CD8-positive, alpha-beta memory T cell (primary cell): ENCODE measurements around the gene CHRM5. TPM values are rescaled to one million over a fixed set of nuclear protein-coding genes. Genes with fewer than 3 reads are reported as not detected.

ENCODE experiments used
- CTCF ChIA-PET: fragments of 350-600 bp; sonication (Branson Sonifier 250); formaldehyde crosslinking; loops from one replicate; lab custom pipeline; 2021; ENCODE audit warnings: antibody characterized with exemption; lab: Charles Lee
- POLR2A ChIA-PET: fragments of 350-600 bp; sonication (Branson Sonifier 250); formaldehyde crosslinking; loops from one replicate; lab custom pipeline; 2021; ENCODE audit warnings: antibody characterized with exemption; lab: Charles Lee
- DNase-seq, 5 donors: peaks; one replicate each; pipeline versions ENCODE4 v3.0.0 to v3.0.0-alpha.2; 2020 to 2022; ENCODE audit warnings: mixed read lengths in 1 of 5
- H3K27ac ChIP-seq: one replicate; pipeline ENCODE4 v1.7.0; 2013; ENCODE audit warnings: low read depth, mild to moderate bottlenecking, low read length, moderate library complexity
- H3K27me3 ChIP-seq: 2 replicates; pipeline ENCODE4 v1.7.0; 2013; ENCODE audit warnings: low read length, mild to moderate bottlenecking; ENCODE audit not compliant: insufficient read depth, poor library complexity, severe bottlenecking
- H3K36me3 ChIP-seq: 2 replicates; pipeline ENCODE4 v1.7.0; 2013; ENCODE audit warnings: mild to moderate bottlenecking, low read length, moderate library complexity; ENCODE audit not compliant: insufficient read depth
- H3K4me1 ChIP-seq: 2 replicates; pipeline ENCODE4 v1.7.0; 2013; ENCODE audit warnings: mild to moderate bottlenecking, low read length, moderate library complexity; ENCODE audit not compliant: insufficient read depth
- H3K4me3 ChIP-seq: 2 replicates; pipeline ENCODE4 v1.7.0; 2013; ENCODE audit warnings: mild to moderate bottlenecking, low read length
- H3K9me3 ChIP-seq: 2 replicates; pipeline ENCODE4 v1.7.0; 2013; ENCODE audit warnings: mild to moderate bottlenecking, low read length
- H3K27ac Mint-ChIP-seq, 8 donors: one replicate each; pipeline ENCODE4 v1.8.0; 2020 to 2021; ENCODE audit warnings: mixed read lengths in 8 of 8, mild to moderate bottlenecking in 6 of 8, inconsistent platforms in 3 of 8, moderate library complexity in 3 of 8
- H3K27me3 Mint-ChIP-seq, 2 donors: one replicate each; pipeline ENCODE4 v1.8.0; 2020 to 2021; ENCODE audit warnings: mixed read lengths in 2 of 2, mild to moderate bottlenecking in 1 of 2, moderate library complexity in 1 of 2
- H3K36me3 Mint-ChIP-seq, 3 donors: one replicate each; pipeline ENCODE4 v1.8.0; 2020 to 2021; ENCODE audit warnings: mixed read lengths in 3 of 3, inconsistent platforms in 1 of 3, mild to moderate bottlenecking in 1 of 3
- H3K4me1 Mint-ChIP-seq, 3 donors: one replicate each; pipeline ENCODE4 v1.8.0; 2020 to 2021; ENCODE audit warnings: mixed read lengths in 3 of 3, inconsistent platforms in 1 of 3, mild to moderate bottlenecking in 1 of 3
- H3K4me3 Mint-ChIP-seq, 7 donors: one replicate each; pipeline ENCODE4 v1.8.0; 2020 to 2021; ENCODE audit warnings: mixed read lengths in 7 of 7, mild to moderate bottlenecking in 6 of 7, moderate library complexity in 4 of 7, inconsistent platforms in 2 of 7
- H3K9me3 Mint-ChIP-seq, 5 donors: one replicate each; pipeline ENCODE4 v1.8.0; 2020 to 2022; ENCODE audit warnings: mixed read lengths in 5 of 5, mild to moderate bottlenecking in 3 of 5, moderate library complexity in 2 of 5, inconsistent platforms in 1 of 5
- polyA plus RNA-seq: library from polyadenylated mRNA; unstranded; fragments of 300-500 nt; fragmentation: Illumina TruSeq; gene quantifications from one replicate; pipeline ENCODE4 v1.2.3, GENCODE V29; 2021
- total RNA-seq, 2 experiments: library from RNA; stranded (reverse); gene quantifications; one replicate each; pipeline ENCODE4 v1.2.3, GENCODE V29; 2021

Gene CHRM5
- total and polyA plus RNA-seq, 3 experiments from 2014 or later, result not detected

- H3K4me3 Mint-ChIP-seq, result no peak overlapping the region
- H3K9me3 Mint-ChIP-seq, result peaks cover 0 to 8% (median 4%) of the 10 kb centered on the region in 5 donors
- CTCF ChIA-PET, result no interaction called here
- Histone ChIP-seq H3K36me3 (no peaks in the 10 kb centered on the region), H3K27me3 (no peaks in the 10 kb centered on the region), H3K9me3 (no peaks in the 10 kb centered on the region), H3K27ac (no peak overlapping the region), H3K4me1 (no peaks in the 10 kb centered on the region), H3K4me3 (no peak overlapping the region)
- DNase-seq, result no peak
- H3K27me3 Mint-ChIP-seq, result peaks cover 0 to 1% of the 10 kb centered on the region in 2 donors
- peaks cover 0 to 5% (median 4%) of the 10 kb centered on the region in 3 donors for H3K36me3 Mint-ChIP-seq
- peak overlapping the region in 1 of 8 donors; percentile 38 for H3K27ac Mint-ChIP-seq
- POLR2A ChIA-PET, result no interaction called here
- peaks cover 0 to 9% (median 0%) of the 10 kb centered on the region in 3 donors for H3K4me1 Mint-ChIP-seq
These were observed 12.4 kb upstream of the CHRM5 start for GRCh38 chr15:33955945-33956344.

- no peaks in the 10 kb centered on the region for H3K27me3 ChIP-seq
- H3K27ac ChIP-seq, result no peak overlapping the region
- H3K4me3 ChIP-seq, result no peak overlapping the region
- peaks cover 0 to 9% (median 0%) of the 10 kb centered on the region in 3 donors for H3K4me1 Mint-ChIP-seq
- H3K4me3 Mint-ChIP-seq, result no peak overlapping the region
- peaks cover 0 to 5% (median 4%) of the 10 kb centered on the region in 3 donors for H3K36me3 Mint-ChIP-seq
- no peaks in the 10 kb centered on the region for H3K9me3 ChIP-seq
- H3K4me1 ChIP-seq, result no peaks in the 10 kb centered on the region
- peak overlapping the region in 1 of 8 donors; percentile 38 for H3K27ac Mint-ChIP-seq
- no peak for DNase-seq
- peaks cover 0 to 1% of the 10 kb centered on the region in 2 donors for H3K27me3 Mint-ChIP-seq
- H3K36me3 ChIP-seq, result no peaks in the 10 kb centered on the region
- CTCF ChIA-PET, result no interaction called here
- peaks cover 0 to 8% (median 4%) of the 10 kb centered on the region in 5 donors for H3K9me3 Mint-ChIP-seq
- POLR2A ChIA-PET, result no interaction called here
These were observed 11.9 kb upstream of the CHRM5 start for GRCh38 chr15:33956397-33956796.

- no peak overlapping the region for H3K4me3 ChIP-seq
- H3K4me3 Mint-ChIP-seq, result no peak overlapping the region
- H3K27ac Mint-ChIP-seq, result no peak overlapping the region
- POLR2A ChIA-PET, result no interaction called here
- CTCF ChIA-PET, result no interaction called here
- peaks cover 0 to 2% (median 0%) of the 10 kb centered on the region in 5 donors for H3K9me3 Mint-ChIP-seq
- no peak for DNase-seq
- H3K36me3 Mint-ChIP-seq, result peaks cover 0 to 12% (median 4%) of the 10 kb centered on the region in 3 donors
- no peaks in the 10 kb centered on the region for H3K27me3 ChIP-seq
- no peaks in the 10 kb centered on the region for H3K4me1 ChIP-seq
- peaks cover 0 to 1% of the 10 kb centered on the region in 2 donors for H3K27me3 Mint-ChIP-seq
- no peak overlapping the region for H3K27ac ChIP-seq
- H3K36me3 ChIP-seq, result no peaks in the 10 kb centered on the region
- no peaks in the 10 kb centered on the region for H3K4me1 Mint-ChIP-seq
- no peaks in the 10 kb centered on the region for H3K9me3 ChIP-seq
These were observed 8.3 kb upstream of the CHRM5 start for GRCh38 chr15:33959844-33960548.

- DNase-seq, result no peak
- H3K27me3 Mint-ChIP-seq, result peaks cover 0 to 1% of the 10 kb centered on the region in 2 donors
- H3K4me3 Mint-ChIP-seq, result no peak overlapping the region
- Histone ChIP-seq H3K9me3 (no peaks in the 10 kb centered on the region), H3K36me3 (no peaks in the 10 kb centered on the region), H3K4me1 (no peaks in the 10 kb centered on the region), H3K27me3 (no peaks in the 10 kb centered on the region), H3K4me3 (no peak overlapping the region), H3K27ac (no peak overlapping the region)
- ChIA-PET CTCF (no interaction called here), POLR2A (no interaction called here)
- H3K36me3 Mint-ChIP-seq, result peaks cover 0 to 12% (median 4%) of the 10 kb centered on the region in 3 donors
- H3K4me1 Mint-ChIP-seq, result no peaks in the 10 kb centered on the region
- H3K9me3 Mint-ChIP-seq, result peaks cover 0 to 2% (median 0%) of the 10 kb centered on the region in 5 donors
- H3K27ac Mint-ChIP-seq, result no peak overlapping the region
These were observed 7.8 kb upstream of the CHRM5 start for GRCh38 chr15:33960549-33960935.

- H3K9me3 Mint-ChIP-seq, result no peaks in the 10 kb centered on the region
- no peaks in the 10 kb centered on the region for H3K27me3 Mint-ChIP-seq
- no peaks in the 10 kb centered on the region for H3K4me1 Mint-ChIP-seq
These were observed 4.2 kb upstream of the CHRM5 start for GRCh38 chr15:33963831-33964664.

GRCh38 chr15:33964665-33965040 lies 3.6 kb upstream of the CHRM5 start:
- Mint-ChIP-seq H3K27me3 (no peaks in the 10 kb centered on the region), H3K27ac (no peak overlapping the region), H3K36me3 (peaks cover 0 to 7% (median 0%) of the 10 kb centered on the region in 3 donors), H3K4me3 (no peak overlapping the region), H3K9me3 (no peaks in the 10 kb centered on the region), H3K4me1 (no peaks in the 10 kb centered on the region)
- H3K9me3 ChIP-seq, result no peaks in the 10 kb centered on the region
- no peak overlapping the region for H3K27ac ChIP-seq
- H3K4me3 ChIP-seq, result no peak overlapping the region
- H3K36me3 ChIP-seq, result no peaks in the 10 kb centered on the region
- DNase-seq, result no peak
- H3K4me1 ChIP-seq, result no peaks in the 10 kb centered on the region
- H3K27me3 ChIP-seq, result no peaks in the 10 kb centered on the region
- POLR2A ChIA-PET, result no interaction called here
- CTCF ChIA-PET, result interaction anchor here (1.4 kb wide), 1 partner anchor 9 kb away, joined by 5 read pairs; no protein-coding TSS in a partner anchor

More at GRCh38 chr15:33963831-33964664, 4.2 kb upstream of the CHRM5 start:
- Mint-ChIP-seq H3K4me3 (no peak overlapping the region), H3K27ac (no peak overlapping the region), H3K36me3 (peaks cover 0 to 7% (median 0%) of the 10 kb centered on the region in 3 donors)
- no peaks in the 10 kb centered on the region for H3K36me3 ChIP-seq
- DNase-seq, result no peak
- ChIA-PET CTCF (interaction anchor here (1.4 kb wide), 1 partner anchor 9 kb away, joined by 5 read pairs; no protein-coding TSS in a partner anchor), POLR2A (no interaction called here)
- H3K27me3 ChIP-seq, result no peaks in the 10 kb centered on the region
- no peaks in the 10 kb centered on the region for H3K4me1 ChIP-seq
- no peaks in the 10 kb centered on the region for H3K9me3 ChIP-seq
- no peak overlapping the region for H3K4me3 ChIP-seq
- H3K27ac ChIP-seq, result no peak overlapping the region

- H3K36me3 ChIP-seq, result no peaks in the 10 kb centered on the region
- H3K4me3 ChIP-seq, result no peak overlapping the region
- Mint-ChIP-seq H3K36me3 (no peaks in the 10 kb centered on the region), H3K4me1 (no peaks in the 10 kb centered on the region), H3K9me3 (no peaks in the 10 kb centered on the region), H3K27me3 (no peaks in the 10 kb centered on the region), H3K4me3 (no peak overlapping the region), H3K27ac (no peak overlapping the region)
- no peak for DNase-seq
- no peaks in the 10 kb centered on the region for H3K4me1 ChIP-seq
- no peak overlapping the region for H3K27ac ChIP-seq
- H3K27me3 ChIP-seq, result no peaks in the 10 kb centered on the region
- no peaks in the 10 kb centered on the region for H3K9me3 ChIP-seq
- ChIA-PET CTCF (no interaction called here), POLR2A (no interaction called here)
These were observed 524 bp downstream of the CHRM5 start for GRCh38 chr15:33968821-33969220.

GRCh38 chr15:33971811-33972210 lies 3.5 kb downstream of the CHRM5 start:
- no peak overlapping the region for H3K4me3 Mint-ChIP-seq
- no peaks in the 10 kb centered on the region for H3K9me3 Mint-ChIP-seq
- H3K27me3 Mint-ChIP-seq, result no peaks in the 10 kb centered on the region
- Histone ChIP-seq H3K4me3 (no peak overlapping the region), H3K36me3 (no peaks in the 10 kb centered on the region), H3K4me1 (no peaks in the 10 kb centered on the region), H3K27ac (no peak overlapping the region), H3K27me3 (no peaks in the 10 kb centered on the region), H3K9me3 (no peaks in the 10 kb centered on the region)
- no peaks in the 10 kb centered on the region for H3K4me1 Mint-ChIP-seq
- H3K27ac Mint-ChIP-seq, result no peak overlapping the region
- DNase-seq, result no peak
- CTCF ChIA-PET, result no interaction called here
- H3K36me3 Mint-ChIP-seq, result peaks cover 0 to 3% (median 2%) of the 10 kb centered on the region in 3 donors
- POLR2A ChIA-PET, result no interaction called here
